ENCODE data around the gene DMBT1. TPM values are rescaled to one million over a fixed set of nuclear protein-coding genes. Genes with fewer than 3 reads are reported as not detected.

DMBT1 gene
- total RNA-seq, 2 experiments from 2014 or later, result not detected

- Mint-ChIP-seq H3K27me3 (peaks cover 26% of the 10 kb centered on the region), H3K27ac (no peak overlapping the region), H3K4me3 (no peak overlapping the region), H3K9me3 (peaks cover 2% of the 10 kb centered on the region), H3K4me1 (no peaks in the 10 kb centered on the region), H3K36me3 (no peaks in the 10 kb centered on the region)
- no peak for DNase-seq
These were observed 117.7 kb downstream of the DMBT1 start for GRCh38 chr10:122678266-122678665.

GRCh38 chr10:122682522-122682921 lies 122.0 kb downstream of the DMBT1 start:
- no peaks in the 10 kb centered on the region for H3K36me3 Mint-ChIP-seq
- peaks cover 26% of the 10 kb centered on the region for H3K27me3 Mint-ChIP-seq
- H3K27ac Mint-ChIP-seq, result no peak overlapping the region
- H3K4me3 Mint-ChIP-seq, result no peak overlapping the region
- H3K9me3 Mint-ChIP-seq, result peaks cover 2% of the 10 kb centered on the region
- no peak for DNase-seq
- H3K4me1 Mint-ChIP-seq, result no peaks in the 10 kb centered on the region

- H3K4me1 Mint-ChIP-seq, result no peaks in the 10 kb centered on the region
- DNase-seq, result no peak
- H3K27ac Mint-ChIP-seq, result no peak overlapping the region
- H3K27me3 Mint-ChIP-seq, result peaks cover 23% of the 10 kb centered on the region
- H3K4me3 Mint-ChIP-seq, result no peak overlapping the region
- H3K9me3 Mint-ChIP-seq, result no peaks in the 10 kb centered on the region
- no peaks in the 10 kb centered on the region for H3K36me3 Mint-ChIP-seq
These were observed 127.9 kb downstream of the DMBT1 start for GRCh38 chr10:122688293-122688989.

- Mint-ChIP-seq H3K36me3 (no peaks in the 10 kb centered on the region), H3K4me3 (no peak overlapping the region), H3K9me3 (no peaks in the 10 kb centered on the region), H3K4me1 (no peaks in the 10 kb centered on the region), H3K27ac (no peak overlapping the region), H3K27me3 (peaks cover 23% of the 10 kb centered on the region)
- no peak for DNase-seq
These were observed 128.7 kb downstream of the DMBT1 start for GRCh38 chr10:122689146-122689820.

GRCh38 chr10:122692744-122693143 lies 132.2 kb downstream of the DMBT1 start:
- no peak overlapping the region for H3K4me3 Mint-ChIP-seq
- no peaks in the 10 kb centered on the region for H3K4me1 Mint-ChIP-seq
- peaks cover 14% of the 10 kb centered on the region for H3K27me3 Mint-ChIP-seq
- no peaks in the 10 kb centered on the region for H3K36me3 Mint-ChIP-seq
- DNase-seq, result no peak
- H3K9me3 Mint-ChIP-seq, result no peaks in the 10 kb centered on the region
- no peak overlapping the region for H3K27ac Mint-ChIP-seq

Other genes with a start within 250 kb of the DMBT1 start
- gene PLEKHA1, start 186.0 kb upstream of the DMBT1 start, total RNA-seq, result 10 to 100 TPM; 17.1 to 18.8 TPM
- gene ARMS2, start 106.1 kb upstream of the DMBT1 start, total RNA-seq, result not detected
- gene HTRA1, start 99.2 kb upstream of the DMBT1 start, total RNA-seq, result not detected
- gene C10orf120, start 139.1 kb downstream of the DMBT1 start, total RNA-seq, result not detected